ENCODE measurements around the gene HCRT.
"Not testable (repeated sequence)": the region's sequence is repeated elsewhere in the genome, so short reads cannot be mapped to it uniquely, and the experiment has no call there.

Gene HCRT

GRCh38 chr17:42179911-42180410, 5.3 kb downstream of the HCRT start:
- no peak for DNase-seq (ENCODE audit: low read depth in 2 of 2)

- no peak for DNase-seq (ENCODE audit: low read depth in 2 of 2)
Observed at GRCh38 chr17:42179335-42179734, 5.9 kb downstream of the HCRT start.

- DNase-seq (ENCODE audit: low read depth in 2 of 2) = no peak
Observed at GRCh38 chr17:42178817-42179216, 6.4 kb downstream of the HCRT start.

DNA sequence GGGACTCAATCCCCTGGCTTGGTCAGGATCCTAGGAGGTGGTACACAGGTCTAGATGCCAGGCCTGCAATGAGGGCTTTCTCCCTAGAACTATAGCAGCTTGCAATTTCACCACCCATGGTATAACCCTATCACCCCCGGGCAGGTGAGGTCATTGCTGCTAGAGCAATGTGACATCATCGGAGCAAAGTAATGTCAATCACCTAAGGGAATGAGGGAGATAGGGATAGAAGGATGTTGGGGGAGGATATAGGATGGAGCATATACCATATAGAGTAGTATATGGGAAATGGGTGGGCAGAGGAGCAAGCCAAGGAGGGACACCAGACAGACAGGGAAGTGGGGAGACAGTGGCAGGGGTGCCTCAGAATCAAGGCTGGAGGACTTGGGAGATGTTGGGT, 7.6 kb downstream of the HCRT start:
- DNase-seq (ENCODE audit: low read depth in 2 of 2) = no peak

- no peak for DNase-seq (ENCODE audit: low read depth in 2 of 2)
Observed at GRCh38 chr17:42174126-42174783, 11.0 kb downstream of the HCRT start.

GRCh38 chr17:42171831-42172230, 13.4 kb downstream of the HCRT start:
- DNase-seq (ENCODE audit: low read depth in 2 of 2) = no peak

DNA sequence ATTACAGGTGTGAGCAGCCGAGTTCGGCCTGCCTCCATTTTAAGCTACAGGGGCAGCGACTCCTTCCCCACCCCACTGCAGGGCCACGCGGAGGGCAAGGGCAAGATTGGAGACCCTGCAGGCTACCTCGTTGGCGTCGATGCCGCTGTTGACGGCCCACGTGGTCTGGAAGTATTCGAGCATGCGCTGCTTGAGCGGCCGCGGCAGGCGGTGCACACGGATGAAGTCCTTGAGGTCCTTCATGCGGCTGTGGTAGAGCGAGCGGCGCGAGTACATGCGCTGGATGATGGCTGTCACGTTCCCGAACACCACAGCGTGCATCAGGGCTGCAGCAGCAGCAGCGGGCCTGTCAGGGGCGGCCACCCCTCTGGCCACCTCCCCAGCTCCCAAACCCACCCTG, 15.9 kb downstream of the HCRT start:
- DNase-seq (ENCODE audit: low read depth in 2 of 2) = no peak

GRCh38 chr17:42167807-42168206, 17.4 kb downstream of the HCRT start:
- no peak for DNase-seq (ENCODE audit: low read depth in 2 of 2)

DNA sequence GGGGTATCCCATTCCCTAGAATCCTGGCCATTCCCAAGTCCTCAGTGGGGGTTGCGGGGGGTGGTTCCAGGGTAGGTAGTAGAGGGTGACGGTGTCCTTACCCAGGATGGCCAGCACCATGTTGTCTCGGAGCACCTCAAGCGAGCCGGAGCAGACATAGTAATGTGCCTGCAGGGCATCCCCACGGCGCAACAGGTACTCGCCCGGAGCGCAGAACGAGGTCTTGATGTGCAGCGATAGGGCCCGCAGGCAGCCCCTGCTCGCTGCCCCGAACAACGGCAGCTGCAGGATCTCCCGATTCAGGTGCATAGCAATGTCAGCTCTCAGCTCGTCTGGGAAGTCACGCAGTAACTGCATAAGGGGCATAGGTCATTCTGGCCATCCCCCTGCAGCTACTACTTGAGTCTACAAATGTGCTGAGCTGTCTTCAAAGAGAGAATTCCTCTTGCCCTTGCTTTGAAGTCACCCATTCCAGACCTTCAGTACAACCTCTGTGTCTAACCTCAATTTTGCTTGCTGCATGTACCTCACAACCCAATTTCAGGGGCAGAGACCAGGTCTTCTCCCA, 19.0 kb downstream of the HCRT start:
- no peak for DNase-seq (ENCODE audit: low read depth in 2 of 2)

DNA sequence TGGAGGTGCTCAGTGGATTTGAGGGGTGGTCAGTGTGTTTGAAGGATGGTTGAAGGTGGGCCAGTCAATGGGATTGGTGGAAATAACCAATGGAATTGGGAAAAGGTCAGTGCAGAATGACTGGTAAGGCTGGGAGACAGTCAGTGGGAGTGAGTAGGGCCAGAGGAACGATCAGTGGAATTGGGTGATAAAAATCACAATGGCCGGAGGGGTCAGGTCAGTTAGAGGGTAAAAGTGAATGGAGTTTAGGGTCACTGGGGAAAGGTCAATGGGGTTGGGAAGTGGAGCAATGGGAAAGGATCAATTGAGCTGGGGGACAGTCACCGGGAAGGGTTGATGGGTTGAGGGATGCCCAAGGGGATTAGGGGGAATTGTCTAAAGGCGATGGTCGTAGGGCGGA, 19.5 kb downstream of the HCRT start:
- DNase-seq (ENCODE audit: low read depth in 2 of 2) = no peak

- DNase-seq (ENCODE audit: low read depth in 2 of 2) = no peak
Observed at GRCh38 chr17:42163696-42164407, 21.4 kb downstream of the HCRT start.

DNA sequence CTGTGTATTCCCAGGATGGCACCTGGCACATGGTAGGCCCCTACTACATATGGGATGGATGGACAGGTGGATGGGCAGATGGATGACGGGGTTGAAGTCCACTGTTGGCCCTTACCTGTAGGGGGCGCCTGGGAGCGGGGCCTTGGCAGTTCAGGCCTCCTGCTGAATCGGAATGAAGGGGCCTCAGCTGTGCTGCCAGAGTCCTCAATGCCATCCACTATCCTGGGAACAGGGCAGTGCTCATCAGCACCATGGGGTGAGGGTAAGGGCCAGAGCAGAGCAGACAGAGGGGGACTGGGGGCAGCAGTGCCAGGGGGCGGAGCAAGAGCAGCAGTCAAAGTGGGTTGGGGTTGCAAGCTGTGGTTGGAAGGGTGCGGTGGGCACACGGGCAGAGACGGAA, 22.1 kb downstream of the HCRT start:
- peak; percentile 49 to 64 for DNase-seq (ENCODE audit: low read depth in 2 of 2)

DNA sequence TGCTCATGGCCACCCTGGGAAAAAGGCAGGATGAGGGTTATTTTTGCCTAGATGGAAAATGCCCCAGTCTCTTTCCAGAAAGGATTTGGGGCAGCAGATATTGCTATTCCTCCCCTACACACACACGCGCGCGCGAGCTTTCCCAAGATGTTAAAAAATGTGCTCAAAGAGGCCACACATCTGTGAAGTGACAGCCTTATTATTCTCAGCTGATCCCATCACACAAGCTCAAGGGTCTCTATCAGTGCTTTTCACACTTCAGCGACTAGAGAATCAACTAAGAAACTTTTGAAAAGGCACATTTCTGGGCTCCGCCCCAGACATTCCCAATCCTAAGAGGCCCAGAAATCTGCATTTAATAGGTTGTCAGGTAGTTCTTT, 24.7 kb downstream of the HCRT start:
- no peak for DNase-seq (ENCODE audit: low read depth in 2 of 2)

- no peak for DNase-seq (ENCODE audit: low read depth in 2 of 2)
Observed at GRCh38 chr17:42159796-42160530, 25.3 kb downstream of the HCRT start.

DNA sequence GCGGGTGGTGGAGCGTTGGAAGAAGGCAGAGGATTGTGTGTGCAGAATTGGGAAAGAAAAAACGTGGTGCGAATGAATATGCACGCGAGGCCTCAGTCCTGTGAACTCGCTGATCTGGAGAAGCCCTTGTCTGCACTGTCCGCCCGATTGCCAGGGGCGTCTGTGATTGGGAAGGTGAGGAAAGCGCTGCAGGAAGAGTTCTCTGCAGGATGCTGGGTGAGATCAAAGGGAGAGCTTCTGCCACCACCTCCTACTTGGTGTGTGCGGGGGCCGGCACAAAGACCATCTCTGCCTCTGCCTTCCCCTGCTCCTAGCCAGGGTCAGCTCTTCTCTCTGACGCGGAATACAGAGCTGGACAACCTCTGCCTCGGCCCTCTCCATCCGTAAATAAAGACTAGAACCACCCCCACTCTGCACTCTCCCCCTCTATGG, 29.6 kb downstream of the HCRT start:
- no peak for DNase-seq (ENCODE audit: low read depth in 2 of 2)

DNA sequence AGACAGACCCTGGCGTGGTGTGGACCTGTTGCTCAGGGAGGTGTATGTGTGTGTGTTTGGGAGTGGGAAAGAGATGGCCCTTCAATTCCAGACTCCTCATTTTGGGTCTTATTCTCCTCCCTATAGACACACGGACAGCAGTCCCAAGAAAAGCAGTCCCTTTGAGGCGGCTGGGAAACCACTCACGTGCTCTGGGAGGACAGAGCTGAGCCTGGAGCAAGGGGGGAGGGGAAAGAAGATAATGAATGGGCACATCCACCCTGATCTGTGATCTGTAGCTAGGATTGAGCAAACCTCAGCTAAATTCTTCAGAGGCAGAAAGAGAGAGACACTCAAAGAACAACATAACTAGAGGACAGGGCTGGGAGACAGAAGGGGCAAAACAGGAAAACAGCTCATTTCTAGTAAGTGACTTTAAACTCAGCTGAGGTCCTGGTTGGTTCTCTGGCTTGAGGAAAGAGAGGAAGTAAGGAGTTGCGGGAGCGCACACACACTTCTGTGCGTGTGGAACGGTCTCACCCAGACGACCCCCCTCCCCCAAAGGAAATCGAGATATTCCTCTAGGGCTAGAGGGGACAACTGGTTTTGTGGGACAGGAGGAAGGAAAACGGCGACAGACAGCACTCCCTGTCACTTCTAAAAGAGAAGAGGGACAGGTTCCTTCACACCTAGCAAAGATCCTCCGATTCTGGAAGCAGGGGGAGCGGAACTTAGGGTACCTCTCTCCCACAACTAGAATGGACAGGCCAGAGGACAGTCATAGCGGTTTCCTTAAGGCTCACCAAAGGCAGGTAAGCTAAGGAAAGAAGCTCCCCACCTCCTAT, 31.1 kb downstream of the HCRT start:
- DNase-seq (ENCODE audit: low read depth in 2 of 2) = no peak

GRCh38 chr17:42146911-42147607, 38.2 kb downstream of the HCRT start:
- DNase-seq (ENCODE audit: low read depth in 2 of 2) = no peak

DNA sequence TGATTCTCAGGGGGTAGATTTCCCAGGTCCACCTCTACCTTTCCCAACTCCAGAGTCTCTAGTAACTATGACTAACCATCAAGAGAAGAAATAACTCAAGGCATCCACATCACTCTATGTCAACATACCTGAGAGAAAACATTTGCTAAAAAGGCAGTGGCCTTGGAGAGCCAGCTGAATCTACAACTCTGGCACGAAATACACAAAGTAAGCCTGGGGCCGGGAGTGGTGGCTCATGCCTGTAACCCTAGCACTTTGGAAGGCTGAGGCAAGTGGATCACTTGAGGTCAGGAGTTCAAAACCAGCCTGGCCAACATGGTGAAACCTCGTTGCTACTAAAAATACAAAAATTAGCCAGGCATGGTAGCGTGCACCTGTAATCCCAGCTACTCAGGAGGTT, 42.1 kb downstream of the HCRT start:
- not testable (repeated sequence) for DNase-seq (ENCODE audit: low read depth in 2 of 2)

DNA sequence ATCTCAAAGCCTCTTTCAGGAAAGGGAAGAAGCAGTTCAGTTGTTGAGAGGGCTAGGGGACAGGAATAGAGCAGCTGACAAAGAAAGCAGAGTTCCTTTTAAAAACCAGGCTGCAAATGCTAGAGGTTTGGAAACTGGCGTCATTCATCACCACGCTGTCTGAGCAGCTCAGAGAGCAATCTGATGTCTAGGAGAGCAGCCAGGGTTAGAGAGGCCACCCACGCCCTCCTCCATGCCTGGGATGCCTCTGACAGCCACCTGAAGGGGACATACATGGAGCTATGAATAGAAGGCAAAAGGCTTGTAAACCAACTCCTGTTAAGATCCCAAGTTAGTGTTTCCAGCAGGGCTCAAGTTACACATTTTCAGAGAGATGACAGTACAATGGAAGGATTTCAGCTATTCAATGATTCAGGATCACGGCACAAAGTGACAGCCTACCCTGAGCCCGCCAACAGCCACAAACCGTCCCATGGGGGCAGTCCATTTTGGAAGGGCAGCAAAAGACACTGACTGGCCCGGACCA, 42.8 kb downstream of the HCRT start:
- DNase-seq (ENCODE audit: low read depth in 2 of 2) = no peak

DNA sequence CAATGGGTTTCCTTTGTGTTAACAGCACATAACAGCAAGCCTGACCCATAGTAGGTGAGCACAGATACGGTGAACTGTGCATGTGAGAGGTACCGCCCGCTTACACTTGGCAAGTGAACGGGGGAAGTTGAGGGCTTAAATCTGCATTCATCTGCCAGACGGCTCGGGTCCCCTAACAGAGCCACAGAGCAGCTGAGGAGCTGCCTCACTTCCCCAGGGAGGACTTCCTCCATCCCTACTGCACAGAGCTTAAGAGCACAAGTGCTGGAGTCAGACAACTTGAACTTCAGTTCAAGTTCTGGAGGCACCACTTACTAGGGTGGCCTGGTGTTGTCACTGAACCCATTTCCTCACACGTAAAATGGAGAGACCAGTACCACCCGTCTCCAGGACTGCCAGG, 43.9 kb downstream of the HCRT start:
- DNase-seq (ENCODE audit: low read depth in 2 of 2) = no peak

GRCh38 chr17:42140690-42141089, 44.6 kb downstream of the HCRT start:
- not testable (repeated sequence) for DNase-seq (ENCODE audit: low read depth in 2 of 2)

Data from stimulated activated CD4-positive, alpha-beta T cell treated with anti-CD3 and anti-CD28 coated beads, Interleukin-4, amount 100 ng/mL, for 48 hours (primary cell).